ENCODE measurements around the gene GSTA3.

DNA sequence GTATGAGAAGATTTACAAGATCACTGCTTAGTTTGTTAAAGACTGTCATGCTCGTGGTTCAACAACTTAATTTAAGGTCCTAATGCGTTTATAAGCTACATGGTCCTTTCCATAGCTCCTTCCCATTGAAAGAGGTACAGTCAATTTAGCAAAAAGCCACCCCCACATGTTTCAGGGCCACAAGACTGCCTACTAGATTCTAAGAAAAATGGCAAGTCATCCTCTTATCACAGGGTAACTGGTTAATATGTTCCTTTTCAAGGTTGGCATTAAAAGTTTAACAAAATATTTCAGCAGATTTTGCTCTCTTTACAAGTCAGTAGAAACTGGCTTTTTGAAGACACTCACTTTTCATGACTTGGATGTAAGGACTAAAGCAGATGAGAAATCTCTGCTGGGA lies 15.7 kb downstream of the GSTA3 start:
- TF ChIP-seq, protein P1, sequence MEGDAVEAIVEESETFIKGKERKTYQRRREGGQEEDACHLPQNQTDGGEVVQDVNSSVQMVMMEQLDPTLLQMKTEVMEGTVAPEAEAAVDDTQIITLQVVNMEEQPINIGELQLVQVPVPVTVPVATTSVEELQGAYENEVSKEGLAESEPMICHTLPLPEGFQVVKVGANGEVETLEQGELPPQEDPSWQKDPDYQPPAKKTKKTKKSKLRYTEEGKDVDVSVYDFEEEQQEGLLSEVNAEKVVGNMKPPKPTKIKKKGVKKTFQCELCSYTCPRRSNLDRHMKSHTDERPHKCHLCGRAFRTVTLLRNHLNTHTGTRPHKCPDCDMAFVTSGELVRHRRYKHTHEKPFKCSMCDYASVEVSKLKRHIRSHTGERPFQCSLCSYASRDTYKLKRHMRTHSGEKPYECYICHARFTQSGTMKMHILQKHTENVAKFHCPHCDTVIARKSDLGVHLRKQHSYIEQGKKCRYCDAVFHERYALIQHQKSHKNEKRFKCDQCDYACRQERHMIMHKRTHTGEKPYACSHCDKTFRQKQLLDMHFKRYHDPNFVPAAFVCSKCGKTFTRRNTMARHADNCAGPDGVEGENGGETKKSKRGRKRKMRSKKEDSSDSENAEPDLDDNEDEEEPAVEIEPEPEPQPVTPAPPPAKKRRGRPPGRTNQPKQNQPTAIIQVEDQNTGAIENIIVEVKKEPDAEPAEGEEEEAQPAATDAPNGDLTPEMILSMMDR (IDR thresholded peaks at IDR 0.05), result no peak
- TF ChIP-seq POLR2A (IDR thresholded peaks at IDR 0.05) (no peak), POLR2AphosphoS5 (IDR thresholded peaks at IDR 0.05) (no peak)

Data from sigmoid colon (tissue), 4 donors.